OCI-LY3 (cell line): ENCODE results near the gene NPFFR1.

Experiments
- EZH2phosphoT487 ChIP-seq: fragments of 200-600 bp; shearing (Covaris generic); IDR thresholded peaks from 2 replicates; pipeline ENCODE4 v1.6.1; 2018; ENCODE audit warnings: antibody characterized with exemption, mixed run types, low read depth
- TF ChIP-seq, protein P1 (sequence below): fragments of 200-600, 300-600 bp; sonication (generic); IDR thresholded peaks from 2 replicates; pipeline ENCODE4 v1.5.1; 2014; ENCODE audit warnings: antibody characterized with exemption, low read length, low read depth

DNA sequence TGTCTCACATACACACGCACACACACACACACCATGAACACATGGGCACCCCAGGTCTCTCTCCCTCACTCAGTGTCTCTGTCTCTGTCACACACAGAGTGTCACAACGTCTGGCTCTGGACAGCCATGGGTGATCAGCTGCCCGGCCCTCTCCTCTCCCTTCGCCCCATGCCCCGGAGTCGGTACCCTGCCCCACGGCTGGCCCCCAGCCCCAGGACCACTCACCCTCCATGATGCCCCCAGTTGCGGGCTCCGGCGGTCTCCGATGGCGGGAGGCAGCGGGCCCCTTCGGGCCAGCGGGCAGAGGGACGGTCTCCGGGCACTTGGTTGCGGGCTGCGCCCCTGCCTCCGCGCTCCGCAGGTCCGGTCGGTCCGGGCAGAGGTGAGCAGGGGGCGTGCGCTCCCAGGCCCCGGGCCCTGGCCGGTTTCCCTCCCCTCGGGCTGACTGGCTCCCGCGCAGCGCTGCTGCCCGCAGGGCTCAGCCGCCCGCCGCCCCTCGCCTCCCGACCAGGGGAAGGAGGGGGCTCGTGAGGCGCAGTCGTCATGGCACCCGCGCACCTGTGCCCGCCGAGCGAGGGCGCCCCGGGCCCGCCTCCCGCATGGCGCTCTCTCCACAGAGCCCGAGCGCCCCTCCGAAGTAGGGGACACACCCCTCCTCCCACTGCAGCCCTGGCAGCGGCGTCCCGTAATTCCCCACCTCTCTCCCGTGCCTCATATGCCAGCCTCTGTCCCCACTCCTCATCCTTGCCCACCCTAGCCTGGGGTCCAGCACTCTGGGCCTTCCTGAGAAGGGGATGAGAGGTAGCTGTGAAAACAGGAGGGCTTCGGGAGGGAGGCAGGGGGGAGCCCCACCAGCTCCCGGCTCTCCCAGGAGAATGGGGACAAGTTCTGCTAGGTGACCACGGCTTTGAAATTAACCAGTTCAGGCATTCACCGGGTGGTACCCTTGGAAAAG lies at the start of gene NPFFR1:
- TF ChIP-seq, protein P1, sequence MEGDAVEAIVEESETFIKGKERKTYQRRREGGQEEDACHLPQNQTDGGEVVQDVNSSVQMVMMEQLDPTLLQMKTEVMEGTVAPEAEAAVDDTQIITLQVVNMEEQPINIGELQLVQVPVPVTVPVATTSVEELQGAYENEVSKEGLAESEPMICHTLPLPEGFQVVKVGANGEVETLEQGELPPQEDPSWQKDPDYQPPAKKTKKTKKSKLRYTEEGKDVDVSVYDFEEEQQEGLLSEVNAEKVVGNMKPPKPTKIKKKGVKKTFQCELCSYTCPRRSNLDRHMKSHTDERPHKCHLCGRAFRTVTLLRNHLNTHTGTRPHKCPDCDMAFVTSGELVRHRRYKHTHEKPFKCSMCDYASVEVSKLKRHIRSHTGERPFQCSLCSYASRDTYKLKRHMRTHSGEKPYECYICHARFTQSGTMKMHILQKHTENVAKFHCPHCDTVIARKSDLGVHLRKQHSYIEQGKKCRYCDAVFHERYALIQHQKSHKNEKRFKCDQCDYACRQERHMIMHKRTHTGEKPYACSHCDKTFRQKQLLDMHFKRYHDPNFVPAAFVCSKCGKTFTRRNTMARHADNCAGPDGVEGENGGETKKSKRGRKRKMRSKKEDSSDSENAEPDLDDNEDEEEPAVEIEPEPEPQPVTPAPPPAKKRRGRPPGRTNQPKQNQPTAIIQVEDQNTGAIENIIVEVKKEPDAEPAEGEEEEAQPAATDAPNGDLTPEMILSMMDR: no peak
- TF ChIP-seq EZH2phosphoT487: no peak
